Mesodermal cell (in vitro differentiated cells): ENCODE results near the gene AUNIP.

Source experiments
- H3K27ac ChIP-seq: 2 replicates; pipeline ENCODE4 v1.7.0; 2013; ENCODE audit warnings: mild to moderate bottlenecking, low read depth, low read length, moderate library complexity; ENCODE audit not compliant: severe bottlenecking
- H3K36me3 ChIP-seq: 2 replicates; pipeline ENCODE4 v1.7.1; 2013; ENCODE audit warnings: mild to moderate bottlenecking, low read length, moderate library complexity; ENCODE audit not compliant: control insufficient read depth, insufficient read depth
- H3K4me1 ChIP-seq: one replicate; pipeline ENCODE4 v1.7.1; 2013; ENCODE audit warnings: mild to moderate bottlenecking, low read length; ENCODE audit not compliant: insufficient read depth, control insufficient read depth, poor library complexity, severe bottlenecking
- H3K4me3 ChIP-seq: 2 replicates; pipeline ENCODE4 v1.7.0; 2013; ENCODE audit warnings: low read length, control low read depth, mild to moderate bottlenecking; ENCODE audit not compliant: insufficient read depth, poor library complexity, severe bottlenecking; ENCODE audit errors: extremely low read depth
- H3K9me3 ChIP-seq: 2 replicates; pipeline ENCODE4 v1.7.1; 2013; ENCODE audit warnings: mild to moderate bottlenecking, low read length, moderate library complexity; ENCODE audit not compliant: control insufficient read depth
- WGBS, 2 experiments: methylation state at CpG; one replicate each; pipeline ENCODE4 v1.1.5; 2013; ENCODE audit warnings: missing lambda C conversion rate in 2 of 2; ENCODE audit not compliant: insufficient coverage in 2 of 2; 5-methylcytosine and 5-hydroxymethylcytosine counted together

AUNIP gene

DNA sequence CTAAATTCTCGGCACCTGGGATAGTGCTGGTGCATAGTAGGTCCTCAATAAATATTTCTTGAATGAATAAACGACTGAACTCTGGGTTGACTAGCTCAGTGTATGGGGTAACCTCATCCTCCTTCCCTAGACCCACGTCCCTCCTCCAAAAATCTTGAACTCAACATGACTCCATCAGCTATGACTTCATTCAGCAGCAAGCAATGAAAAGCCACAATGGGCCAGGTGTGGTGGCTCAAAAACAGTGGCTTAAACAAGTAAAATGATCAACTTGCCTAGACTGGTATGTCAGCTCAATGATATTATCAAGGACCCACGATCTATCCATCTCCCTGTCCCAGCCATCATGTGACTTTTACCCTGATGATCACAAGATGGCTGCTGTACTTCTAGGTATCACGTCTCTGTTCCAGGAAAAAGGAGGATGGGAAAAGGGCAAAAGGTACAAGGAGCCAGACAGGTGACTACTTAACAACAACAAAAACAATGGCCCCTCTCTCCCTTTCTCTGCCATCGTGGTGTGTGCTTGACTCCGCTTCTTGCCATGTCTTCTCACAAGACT is 29.2 kb upstream of the AUNIP start:
- 96 to 100% methylated on average over 3 to 5 of the region's 7 CpGs for WGBS, 2 experiments
- Histone ChIP-seq H3K36me3 (peaks cover 8% of the 10 kb centered on the region), H3K4me3 (no peak overlapping the region), H3K27ac (no peak overlapping the region), H3K9me3 (no peaks in the 10 kb centered on the region), H3K4me1 (peaks cover 20% of the 10 kb centered on the region)

- H3K27ac ChIP-seq: no peak overlapping the region
- H3K4me1 ChIP-seq: no peaks in the 10 kb centered on the region
- H3K9me3 ChIP-seq: no peaks in the 10 kb centered on the region
- H3K4me3 ChIP-seq: no peak overlapping the region
- WGBS, 2 experiments: 80% methylated on average over 1 of the region's 1 CpG; no CpG with 5 or more reads in 1 of the 2 experiments
- peaks cover 4% of the 10 kb centered on the region for H3K36me3 ChIP-seq
Measured at GRCh38 chr1:25885602-25886001, 26.3 kb upstream of the AUNIP start.

- H3K4me3 ChIP-seq: no peak overlapping the region
- WGBS, 2 experiments: 85 to 94% methylated on average over 9 of the region's 11 CpGs
- peaks cover 4% of the 10 kb centered on the region for H3K4me1 ChIP-seq
- no peaks in the 10 kb centered on the region for H3K36me3 ChIP-seq
- H3K27ac ChIP-seq: no peak overlapping the region
- H3K9me3 ChIP-seq: no peaks in the 10 kb centered on the region
Measured at GRCh38 chr1:25881266-25881665, 22.0 kb upstream of the AUNIP start.

GRCh38 chr1:25880518-25880917 is 21.3 kb upstream of the AUNIP start:
- Histone ChIP-seq H3K9me3 (no peaks in the 10 kb centered on the region), H3K36me3 (no peaks in the 10 kb centered on the region), H3K4me1 (peaks cover 7% of the 10 kb centered on the region), H3K27ac (no peak overlapping the region), H3K4me3 (no peak overlapping the region)
- WGBS, 2 experiments: 80 to 100% methylated on average over 4 to 5 of the region's 5 CpGs

GRCh38 chr1:25879675-25880074 is 20.4 kb upstream of the AUNIP start:
- H3K4me1 ChIP-seq: peaks cover 7% of the 10 kb centered on the region
- H3K4me3 ChIP-seq: no peak overlapping the region
- 86 to 100% methylated on average over 1 to 2 of the region's 2 CpGs for WGBS, 2 experiments
- H3K36me3 ChIP-seq: no peaks in the 10 kb centered on the region
- H3K9me3 ChIP-seq: no peaks in the 10 kb centered on the region
- no peak overlapping the region for H3K27ac ChIP-seq

- Histone ChIP-seq H3K36me3 (no peaks in the 10 kb centered on the region), H3K27ac (no peak overlapping the region), H3K4me3 (no peak overlapping the region), H3K4me1 (peaks cover 7% of the 10 kb centered on the region), H3K9me3 (no peaks in the 10 kb centered on the region)
- WGBS, 2 experiments: 90% methylated on average over 2 of the region's 5 CpGs; no CpG with 5 or more reads in 1 of the 2 experiments
Measured at GRCh38 chr1:25878690-25879089, 19.4 kb upstream of the AUNIP start.

GRCh38 chr1:25877155-25877554 is 17.9 kb upstream of the AUNIP start:
- no peak overlapping the region for H3K27ac ChIP-seq
- no peaks in the 10 kb centered on the region for H3K9me3 ChIP-seq
- no peaks in the 10 kb centered on the region for H3K36me3 ChIP-seq
- H3K4me3 ChIP-seq: no peak overlapping the region
- 88 to 90% methylated on average over 1 of the region's 2 CpGs for WGBS, 2 experiments
- H3K4me1 ChIP-seq: peaks cover 7% of the 10 kb centered on the region

- Histone ChIP-seq H3K4me3 (no peak overlapping the region), H3K36me3 (no peaks in the 10 kb centered on the region), H3K4me1 (peaks cover 7% of the 10 kb centered on the region), H3K9me3 (no peaks in the 10 kb centered on the region), H3K27ac (no peak overlapping the region)
- WGBS, 2 experiments: 100% methylated on average over 2 of the region's 2 CpGs; no CpG with 5 or more reads in 1 of the 2 experiments
Measured at GRCh38 chr1:25876693-25877077, 17.4 kb upstream of the AUNIP start.

GRCh38 chr1:25875856-25876692 is 16.8 kb upstream of the AUNIP start:
- Histone ChIP-seq H3K27ac (peak overlapping the region; percentile 83), H3K36me3 (no peaks in the 10 kb centered on the region), H3K9me3 (no peaks in the 10 kb centered on the region), H3K4me1 (peaks cover 10% of the 10 kb centered on the region), H3K4me3 (peak overlapping the region; percentile 62)
- WGBS, 2 experiments: 12% methylated on average over 26 to 30 of the region's 32 CpGs

DNA sequence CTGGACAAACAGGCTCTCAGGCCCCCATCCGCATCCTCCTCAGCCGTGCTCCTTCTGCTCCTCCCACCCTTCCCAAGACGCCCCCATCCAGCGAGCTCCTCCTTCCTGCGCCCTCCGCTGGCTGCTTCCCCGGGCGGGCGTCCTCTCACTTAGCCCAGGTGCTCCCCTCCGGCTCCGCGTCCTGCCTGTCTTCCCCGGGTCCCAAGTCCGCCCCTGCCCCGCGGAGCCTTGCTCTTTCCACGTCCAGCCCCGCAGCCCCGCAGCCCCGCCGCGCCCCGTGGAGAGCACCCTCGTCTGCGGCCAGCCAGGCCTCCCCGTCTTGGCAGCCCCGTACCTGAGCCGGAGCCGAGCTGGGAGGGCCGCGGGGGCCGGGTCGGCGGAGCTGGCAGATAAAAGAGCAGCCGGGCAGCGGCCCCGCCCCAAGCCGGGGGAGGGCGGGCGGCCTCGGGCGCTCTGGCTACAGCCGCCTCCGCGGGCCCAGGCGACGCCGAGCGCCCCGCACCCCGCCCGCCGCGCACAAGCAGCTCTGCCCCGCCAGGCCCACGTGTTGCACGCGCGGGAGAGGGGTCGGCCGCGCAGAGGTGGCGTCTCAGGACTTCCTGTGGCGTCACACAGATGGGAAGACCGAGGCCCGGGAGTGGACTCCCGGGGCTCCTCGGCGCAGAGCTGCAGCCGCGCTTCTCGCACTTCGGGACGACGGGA is 16.0 kb upstream of the AUNIP start, which contains the start of gene PAQR7:
PAQR7 (minus strand) TSS at position 555 of the 702 bp plus-strand sequence. CDS start 11,869 bp downstream, outside the sequence.
- 0 to 1% methylated on average over 63 of the region's 75 CpGs for WGBS, 2 experiments
- peak within 1 kb of the TSS; percentile 62 for H3K4me3 ChIP-seq
- H3K4me1 ChIP-seq: peaks cover 10% of the 10 kb centered on the region
- peak within 1 kb of the TSS; percentile 83 for H3K27ac ChIP-seq
- no peaks in the 10 kb centered on the region for H3K36me3 ChIP-seq
- H3K9me3 ChIP-seq: no peaks in the 10 kb centered on the region
